HG03064 (cell line): ENCODE results near the gene PRPS1L1.

ENCODE experiments used
- ATAC-seq: cut with Tn5 transposase; IDR thresholded peaks from one replicate; pipeline ENCODE4 v1.9.1; 2021; ENCODE audit warnings: low read depth; ENCODE audit not compliant: unreplicated experiment

Gene PRPS1L1

DNA sequence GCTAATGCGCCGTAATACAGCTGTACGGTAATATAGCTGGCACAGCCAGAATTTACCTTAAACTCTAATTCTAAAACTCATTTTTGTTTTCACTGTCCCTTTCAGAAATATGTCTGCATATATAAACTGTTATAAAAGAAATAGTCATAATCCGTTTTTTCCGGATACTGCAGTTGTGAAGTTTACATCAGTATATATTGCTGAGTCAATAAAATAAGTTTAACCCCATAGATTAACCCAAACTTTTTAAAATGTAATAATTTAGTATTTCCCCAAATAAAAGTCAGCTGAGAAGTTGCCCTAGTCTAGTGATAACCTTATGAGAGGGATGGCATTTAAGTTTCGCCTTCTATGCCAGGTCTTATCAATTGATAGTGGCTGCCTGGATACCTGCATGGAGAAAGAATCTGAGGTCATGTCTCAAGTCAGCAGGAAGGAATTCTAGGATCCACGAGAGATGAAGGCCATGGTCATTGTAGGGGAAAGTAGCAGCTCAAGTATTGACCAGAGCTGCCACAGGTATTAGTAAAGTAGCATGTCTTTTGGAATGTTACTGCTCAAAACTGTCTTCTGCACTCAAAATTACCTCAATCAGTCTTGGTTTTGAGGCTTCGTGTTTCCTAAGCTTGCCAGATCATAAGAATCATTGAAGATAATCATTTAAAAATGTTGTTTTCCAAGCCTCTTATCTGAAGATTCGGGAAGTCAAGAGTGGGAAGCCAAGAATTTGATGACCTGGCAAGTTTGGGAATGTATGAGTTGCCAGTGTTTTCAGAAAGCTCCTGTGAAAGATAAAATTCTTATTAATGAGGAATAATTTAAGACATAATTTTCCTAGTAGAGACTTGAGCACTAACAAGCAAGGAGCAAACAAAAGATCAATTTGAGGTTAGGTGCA, 10.8 kb downstream of the PRPS1L1 start:
- no peak for ATAC-seq

DNA sequence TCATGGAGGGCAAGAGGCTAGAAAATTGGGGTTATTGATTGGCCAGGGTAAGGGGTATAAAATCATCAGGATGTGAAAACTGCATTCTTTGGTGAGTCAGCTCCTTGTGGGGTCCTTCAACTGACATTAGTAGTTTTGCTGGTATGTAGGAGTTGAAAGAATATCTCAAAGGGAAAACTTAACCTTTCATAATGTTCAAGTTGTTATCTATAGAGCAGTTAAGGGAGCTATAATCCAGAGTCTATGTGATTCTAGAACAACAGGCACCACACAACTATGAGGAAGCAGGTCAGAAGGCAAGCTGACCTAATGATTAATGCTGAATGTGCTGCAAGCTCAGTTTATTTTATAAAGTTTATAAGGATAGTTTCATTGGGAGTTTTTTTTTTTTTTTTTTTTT, 13.7 kb downstream of the PRPS1L1 start:
- ATAC-seq, result no peak

DNA sequence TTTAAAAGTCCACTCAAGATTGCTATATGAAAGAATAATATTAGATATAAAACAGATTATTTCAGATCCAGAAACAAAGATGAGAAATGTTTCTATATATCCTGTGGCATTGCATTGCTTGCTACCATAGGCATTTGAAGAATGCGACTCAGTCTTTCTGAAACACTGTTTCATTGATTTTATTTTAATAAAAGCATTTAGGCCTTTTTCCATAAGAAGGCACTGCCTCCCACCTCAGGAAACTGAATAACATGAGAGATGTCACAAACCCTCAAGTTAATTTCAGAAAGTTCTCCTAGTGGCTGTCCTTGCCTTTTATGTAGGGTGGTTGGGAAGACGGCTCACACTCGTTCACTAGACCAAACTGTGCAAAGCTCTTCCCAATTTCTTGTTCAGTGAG, 23.3 kb downstream of the PRPS1L1 start:
- ATAC-seq, result no peak

DNA sequence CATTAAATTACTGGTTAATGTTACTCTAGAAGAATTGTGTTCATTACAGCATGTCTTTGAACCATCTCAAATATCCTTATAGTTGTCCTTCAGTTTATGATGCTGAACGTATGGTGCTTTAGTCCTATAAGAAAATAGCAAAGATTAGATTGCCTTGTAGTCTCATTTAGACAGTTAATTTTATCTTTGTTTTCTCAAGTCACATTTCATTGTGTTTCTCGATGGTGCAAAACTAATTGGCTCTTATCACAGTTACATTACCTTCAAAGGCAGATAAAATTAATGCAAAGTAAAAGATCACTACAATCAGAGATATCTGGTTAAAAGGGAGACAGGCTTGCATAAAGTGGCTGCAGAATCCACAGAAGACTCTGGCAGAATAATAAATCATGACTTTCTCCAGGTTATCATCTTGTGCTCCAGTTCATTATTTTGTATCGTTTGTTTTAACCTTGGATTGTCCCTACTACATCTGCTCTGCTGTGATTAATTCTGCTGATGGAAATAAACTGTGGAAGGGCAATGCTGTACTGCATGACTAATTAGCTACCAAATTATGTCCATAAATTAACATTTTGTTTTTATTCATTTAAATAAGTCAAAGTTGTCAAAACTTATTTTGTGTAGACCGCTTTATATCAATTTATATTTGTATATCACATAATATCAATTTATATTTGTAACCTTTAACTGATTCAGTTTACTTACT, 24.2 kb downstream of the PRPS1L1 start:
- no peak for ATAC-seq

DNA sequence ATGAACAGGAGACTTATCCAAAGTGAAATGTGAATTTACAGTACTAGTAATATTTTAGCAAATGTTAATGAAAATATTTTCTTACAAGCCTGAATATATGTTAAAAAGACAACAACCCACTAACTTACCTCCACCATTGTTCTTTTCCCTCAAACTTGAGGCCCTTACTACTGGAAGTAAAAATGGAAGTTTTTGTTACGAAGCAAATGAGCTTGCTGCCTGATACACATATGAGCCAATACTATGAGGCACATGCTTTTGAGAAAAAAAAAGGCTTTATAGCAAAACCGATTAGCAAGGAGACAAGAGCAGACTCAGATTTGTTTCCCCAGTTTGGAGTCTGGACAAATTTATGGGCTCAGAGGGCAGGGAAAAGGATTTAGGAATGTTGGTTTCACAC, 29.0 kb downstream of the PRPS1L1 start:
- no peak for ATAC-seq

DNA sequence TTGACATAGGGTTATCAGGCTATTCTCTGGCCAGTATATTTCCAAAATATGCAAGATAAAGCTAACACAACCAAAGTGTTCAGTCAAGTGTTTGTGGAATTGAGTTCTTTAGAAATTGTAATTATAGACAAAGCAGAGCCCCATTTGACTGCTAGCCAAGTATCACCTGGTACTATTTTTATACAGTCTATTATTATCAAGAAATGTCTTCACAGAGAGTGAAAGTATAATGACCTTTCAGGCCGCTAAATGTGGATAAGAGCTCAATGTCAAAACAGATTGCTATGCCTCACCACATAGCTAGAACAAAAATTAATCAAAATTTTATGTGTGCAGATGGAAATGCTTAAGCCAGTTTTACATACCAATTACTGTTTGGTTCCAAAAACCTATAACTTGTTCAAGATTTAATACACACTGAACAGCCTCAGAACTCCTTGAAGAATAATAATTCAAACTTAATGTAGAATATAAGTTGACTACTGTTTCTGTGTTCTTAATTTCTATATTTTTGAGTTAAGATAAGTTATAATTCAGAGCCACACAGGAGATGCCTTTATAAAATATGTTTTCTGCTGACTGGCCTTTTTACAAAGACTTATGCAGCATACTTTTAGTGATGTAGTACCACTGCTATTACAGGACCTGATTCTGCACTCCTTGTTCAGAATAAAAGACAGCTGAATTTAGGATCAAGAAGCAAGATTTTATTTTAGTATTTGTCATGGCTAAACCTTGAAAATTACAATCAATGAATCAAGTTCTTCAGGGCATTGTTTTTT, 31.0 kb downstream of the PRPS1L1 start:
- no peak for ATAC-seq

DNA sequence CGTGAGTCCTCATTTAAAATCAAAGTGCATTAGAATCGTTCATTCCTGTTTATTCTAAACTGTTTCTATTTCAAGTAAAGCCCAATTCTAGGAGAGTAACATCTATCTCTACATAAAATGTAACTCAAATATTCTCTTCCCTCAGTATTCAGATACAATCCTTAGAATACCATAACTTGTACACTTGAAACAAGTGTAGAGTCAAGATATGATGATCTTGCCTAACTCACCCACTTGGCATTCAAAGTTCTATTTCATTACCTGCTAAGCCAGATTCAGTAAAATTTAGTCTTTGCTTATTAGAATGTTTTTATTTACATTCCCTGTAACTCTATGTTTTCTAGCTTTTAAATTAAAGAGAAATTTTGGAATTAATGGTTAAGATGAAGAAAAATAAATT, 31.6 kb downstream of the PRPS1L1 start:
- ATAC-seq, result no peak

DNA sequence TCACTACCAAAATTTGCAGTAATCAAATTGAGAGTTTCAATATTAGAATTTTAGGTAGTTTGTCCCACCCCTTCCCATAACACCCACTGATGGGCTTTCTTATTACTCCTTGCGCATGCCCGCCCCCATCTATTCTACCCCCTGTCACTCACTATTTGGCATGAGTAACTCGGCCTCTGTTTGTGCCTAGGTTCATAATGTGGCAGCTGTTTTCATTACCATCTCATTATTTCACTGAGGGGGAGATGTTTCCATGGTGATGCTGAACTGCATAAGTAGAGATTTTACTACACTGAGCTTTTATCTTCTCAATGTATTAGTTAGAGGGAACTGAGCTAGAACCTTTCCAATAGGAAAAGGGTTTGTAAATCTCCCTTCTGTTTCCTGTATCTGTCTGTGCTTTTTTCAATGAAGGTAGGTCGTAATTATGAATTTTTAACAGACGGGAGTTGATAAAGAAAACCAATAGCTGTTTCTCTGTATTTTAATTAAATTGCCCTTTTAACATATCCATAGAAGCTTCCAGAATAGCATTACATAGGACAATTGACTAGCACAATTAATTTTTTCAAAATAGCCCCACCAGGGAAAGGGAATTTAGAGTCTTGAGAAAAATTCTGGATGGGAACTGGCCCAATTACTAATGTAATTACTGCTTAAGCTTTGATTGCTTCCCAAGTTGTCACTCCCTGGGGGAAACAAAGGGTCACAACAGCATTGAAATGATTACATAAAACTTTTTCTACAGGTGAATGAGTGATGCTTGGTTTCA, 33.4 kb downstream of the PRPS1L1 start:
- ATAC-seq, result no peak

DNA sequence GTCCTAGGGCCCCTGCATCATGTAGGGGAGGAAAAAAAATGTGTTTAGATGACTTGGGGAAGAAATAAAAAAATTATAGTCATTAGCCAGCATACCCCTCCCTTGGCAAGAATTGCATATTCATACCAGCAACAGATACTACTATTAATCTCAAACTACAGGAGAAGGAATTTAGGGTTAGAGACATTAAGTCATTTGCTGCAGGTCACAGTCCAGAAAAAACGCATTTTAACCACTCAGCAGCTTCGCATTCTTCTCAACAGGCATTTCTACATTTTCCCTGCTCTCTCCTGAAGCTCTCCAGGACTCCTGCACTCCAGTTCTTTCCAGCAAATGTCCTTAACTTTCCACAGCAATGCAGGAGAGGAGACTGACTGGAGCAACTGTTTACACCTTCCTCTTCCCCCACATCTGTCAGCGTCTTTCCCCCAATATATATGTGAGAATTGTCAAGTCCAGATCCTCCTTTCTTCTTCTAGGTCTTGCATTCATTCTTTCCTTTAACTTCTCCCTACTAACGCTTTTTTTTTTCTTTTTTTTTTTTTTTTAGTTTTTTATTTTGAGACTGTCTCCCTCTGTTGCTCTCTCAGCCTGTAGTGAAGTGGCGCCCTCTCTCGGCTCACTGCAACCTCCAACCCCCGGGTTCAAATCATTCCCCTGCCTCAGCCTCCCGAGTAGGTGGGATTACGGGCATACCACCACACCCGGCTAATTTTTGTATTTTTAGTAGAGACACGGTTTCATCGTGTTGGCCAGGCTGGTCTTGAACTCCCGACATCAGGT, 35.6 kb downstream of the PRPS1L1 start:
- ATAC-seq, result no peak

DNA sequence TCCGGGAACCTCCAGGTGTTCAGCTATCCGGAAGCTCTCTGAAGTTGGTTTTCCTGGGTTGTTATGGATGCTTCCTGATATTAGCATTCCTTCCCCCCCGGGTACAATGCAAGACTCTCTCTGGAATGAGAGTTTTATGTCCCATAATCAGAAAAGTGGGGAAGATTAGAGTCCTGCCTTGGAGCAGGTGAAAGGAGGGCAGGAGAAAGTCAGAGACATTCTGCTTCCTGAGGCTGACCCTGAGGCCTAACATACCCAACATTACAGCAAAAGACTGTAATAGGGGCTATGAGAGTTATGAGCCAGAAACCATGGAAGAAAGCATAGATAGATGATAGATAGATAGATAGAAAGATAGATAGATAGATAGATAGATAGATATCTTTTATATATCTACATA, 36.9 kb downstream of the PRPS1L1 start:
- no peak for ATAC-seq

DNA sequence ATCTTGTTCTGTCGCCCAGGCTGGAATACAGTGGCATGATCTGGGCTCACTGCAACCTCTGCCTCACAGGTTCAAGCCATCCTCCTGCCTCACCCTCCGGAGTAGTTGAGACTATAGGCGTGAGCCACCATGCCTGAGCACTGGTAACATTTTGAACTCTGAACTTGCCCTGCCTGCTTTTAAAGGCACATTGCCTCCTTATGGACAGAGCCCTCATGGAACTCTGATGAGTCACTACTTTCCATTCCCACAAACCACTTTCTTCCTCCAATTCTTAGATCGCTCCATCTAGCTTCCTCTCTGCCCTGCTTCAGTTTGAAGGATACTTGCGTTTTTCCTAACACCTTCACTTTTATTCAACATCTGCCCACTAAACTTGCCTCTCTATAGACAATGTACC, 38.1 kb downstream of the PRPS1L1 start:
- no peak for ATAC-seq

DNA sequence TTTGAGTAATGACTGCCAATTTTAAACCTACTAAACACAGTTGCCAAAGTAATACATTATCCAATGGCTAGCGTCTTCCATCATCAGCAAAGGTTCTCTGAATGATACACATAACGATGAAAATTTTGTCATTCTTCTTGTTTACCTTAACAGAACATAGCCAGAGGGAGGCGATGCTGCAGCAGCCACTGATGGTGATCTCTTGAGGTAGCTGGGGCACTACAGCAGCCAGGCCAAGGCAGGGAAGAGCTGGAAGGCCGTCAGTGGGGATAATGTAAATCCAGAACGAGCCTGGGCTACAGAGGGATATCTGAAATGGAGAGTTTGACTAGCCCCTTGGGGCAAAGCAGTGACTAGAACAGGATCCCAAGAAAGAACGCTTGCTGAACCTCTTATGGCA, 38.8 kb downstream of the PRPS1L1 start:
- ATAC-seq, result no peak

DNA sequence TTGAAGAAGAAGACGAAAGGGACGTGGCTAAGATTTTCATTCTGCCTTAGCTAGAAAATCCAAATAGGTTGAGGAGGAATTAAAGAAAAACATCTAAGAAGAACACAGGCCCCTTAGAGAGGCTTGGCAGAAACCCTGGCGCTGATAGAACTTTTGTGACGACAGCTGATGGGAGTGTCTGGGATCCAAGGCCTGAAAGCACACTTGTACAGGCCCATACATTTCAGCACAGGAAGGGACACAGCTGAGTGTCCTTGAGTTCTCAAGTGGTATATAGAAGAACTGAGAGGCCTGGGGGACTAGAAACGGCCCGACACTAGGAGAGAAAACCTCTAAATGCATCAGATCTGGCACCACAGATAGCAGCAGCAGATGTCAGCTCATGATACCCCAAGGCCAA, 39.5 kb downstream of the PRPS1L1 start:
- no peak for ATAC-seq

DNA sequence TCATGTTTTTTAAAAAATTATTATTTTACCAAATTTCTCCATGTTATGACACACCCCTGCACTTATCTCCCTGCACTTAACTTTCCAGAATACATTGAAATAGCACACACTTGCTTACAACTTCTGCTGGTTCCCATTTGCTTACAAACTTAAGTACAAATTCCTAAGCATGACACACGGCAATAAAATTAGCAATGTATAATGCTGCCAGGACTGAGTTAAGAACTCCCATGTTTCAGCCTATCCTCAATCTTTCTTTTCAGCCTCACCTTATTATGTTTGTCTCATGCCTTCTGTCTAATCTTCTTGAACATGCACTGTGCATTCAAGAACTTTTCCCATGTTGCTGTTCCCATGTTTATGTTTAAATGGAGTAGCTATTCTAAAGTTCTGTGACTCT, 40.8 kb downstream of the PRPS1L1 start:
- no peak for ATAC-seq

DNA sequence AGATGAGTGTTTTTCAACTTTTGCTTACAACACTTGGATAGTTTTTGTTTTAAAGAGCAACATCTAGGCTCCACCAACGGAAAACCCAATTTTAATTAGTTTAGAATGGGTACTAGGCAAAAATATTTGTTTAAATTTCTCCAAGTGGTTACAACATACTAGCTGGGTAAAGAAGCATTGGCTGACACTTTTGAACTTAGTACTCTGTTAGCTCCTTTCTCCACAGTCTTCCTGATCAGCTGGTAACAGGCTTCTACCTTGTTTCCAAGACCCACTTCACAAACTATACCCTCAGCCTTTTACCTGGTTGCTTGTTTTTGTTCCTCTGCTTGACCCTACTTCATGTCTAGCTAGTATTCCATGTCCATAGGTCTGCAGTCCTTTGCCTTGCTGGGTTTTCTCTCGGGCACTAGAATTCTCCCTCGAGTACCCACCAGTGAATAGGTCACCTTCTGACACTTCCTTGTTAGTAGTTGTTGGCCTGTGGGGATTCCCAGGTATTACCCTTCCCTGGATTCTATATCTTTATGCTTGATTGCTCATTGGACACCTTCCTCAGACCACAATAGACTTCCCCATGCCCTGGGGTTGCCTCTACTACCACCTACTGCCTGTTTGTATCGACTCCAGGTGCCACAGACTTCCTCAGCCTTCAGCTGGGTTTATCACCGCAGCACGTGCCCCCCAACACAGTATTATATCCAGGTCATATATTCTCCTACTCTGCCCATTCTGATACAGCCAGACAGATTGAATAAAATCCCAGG, 42.0 kb downstream of the PRPS1L1 start:
- no peak for ATAC-seq

DNA sequence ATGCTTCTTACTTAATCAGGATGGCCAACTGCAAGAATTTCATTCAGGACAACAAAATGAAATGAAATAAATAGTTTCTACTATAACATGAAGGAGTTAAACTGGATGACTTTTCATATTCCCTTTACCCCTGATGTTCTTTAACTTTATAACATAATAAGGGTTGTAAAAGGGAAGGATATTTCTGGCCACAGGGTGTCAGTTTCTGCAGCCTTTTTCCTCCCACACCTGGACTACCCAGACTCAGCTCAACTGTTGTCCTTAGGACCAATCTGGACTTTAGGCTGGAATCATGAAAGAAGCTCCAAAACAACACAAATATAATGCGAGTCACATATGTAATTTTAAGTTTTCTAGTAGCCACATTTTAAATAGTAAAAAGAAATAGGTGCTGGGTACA, 43.4 kb downstream of the PRPS1L1 start:
- ATAC-seq, result no peak

DNA sequence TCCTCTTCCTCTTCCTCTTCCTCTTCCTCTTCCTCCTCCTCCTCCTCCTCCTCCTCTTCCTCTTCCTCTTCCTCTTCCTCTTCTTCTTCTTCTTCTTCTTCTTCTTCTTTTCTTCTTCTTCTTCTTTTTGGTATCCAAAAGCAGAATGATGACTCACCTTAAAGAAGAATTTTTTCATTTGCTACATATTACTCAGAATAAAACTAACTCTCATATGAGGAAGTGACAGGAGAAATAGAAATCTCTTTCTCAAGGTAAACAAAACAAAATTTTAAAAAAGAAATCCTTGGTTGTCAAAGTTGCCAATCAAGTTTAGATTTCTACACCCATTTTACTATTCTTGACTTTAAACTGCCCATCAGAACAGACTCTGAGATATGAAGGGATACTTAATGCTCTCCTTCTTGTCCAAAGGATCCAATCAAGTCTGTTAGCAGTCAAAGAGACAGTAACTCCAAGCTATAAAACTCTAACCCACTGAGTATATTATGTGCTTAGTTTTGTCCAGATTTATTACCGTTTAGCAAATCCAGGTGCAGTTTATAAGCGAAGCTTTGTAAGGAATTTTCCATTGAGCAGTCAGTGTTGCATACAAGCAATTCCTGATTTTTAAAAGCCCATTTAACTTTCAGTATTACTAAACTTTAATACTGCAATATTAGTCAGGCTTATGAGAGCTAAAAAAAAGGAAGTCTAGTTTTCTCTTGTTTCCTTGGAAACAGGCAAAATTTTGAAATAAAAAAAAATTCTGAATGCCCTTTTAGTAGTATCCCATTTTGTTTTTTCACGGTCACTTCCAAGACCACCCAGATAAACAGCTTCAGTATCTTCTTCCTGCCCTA, 44.2 kb downstream of the PRPS1L1 start:
- no peak for ATAC-seq

DNA sequence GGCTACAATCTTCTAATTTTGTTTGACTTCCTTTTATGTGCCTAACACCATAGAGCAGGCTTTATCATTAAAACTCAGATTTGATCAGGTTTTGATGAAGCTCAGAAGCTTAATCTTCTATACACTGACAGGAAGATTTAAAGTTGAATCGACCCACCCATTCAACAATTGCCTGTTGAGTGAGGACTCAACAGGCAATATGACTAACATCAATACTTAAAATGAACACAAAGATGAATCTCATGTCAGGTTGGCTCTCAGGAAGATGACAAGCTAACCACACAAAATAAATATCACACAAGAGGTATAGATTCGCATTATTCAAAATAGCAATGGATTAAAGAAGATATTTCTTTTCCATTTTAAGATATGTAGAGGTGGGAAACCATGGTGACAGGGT, 50.7 kb downstream of the PRPS1L1 start:
- ATAC-seq, result no peak
